ENCODE data around the gene ZNF415. TPM values are rescaled to one million over a fixed set of nuclear protein-coding genes. Genes with fewer than 3 reads are reported as not detected.

The ZNF415 gene
- total and polyA plus RNA-seq, 9 of the 15 experiments (the other 6 are each of a cell fraction or from before 2014, with no cell fraction given): 0.06 to 0.82 (median 0.14) TPM; not detected in 2

- in situ Hi-C loops (cut with MboI): no loop called here
- Histone ChIP-seq H3K27me3 (ENCODE audit: control insufficient read depth in 2 of 2, insufficient read depth in 2 of 2, low read length in 2 of 2) (peaks cover 0 to 10% of the 10 kb centered on the region in 2 experiments; a peak in 1 of 5 replicates), H4K20me1 (replicated peaks; ENCODE audit: control insufficient read depth, insufficient read depth, low read length) (0 out of 2 replicates have a peak, but pooled peaks cover 4% of the 10 kb centered on the region), H3K36me3 (ENCODE audit: control insufficient read depth, insufficient read depth, low read length) (peaks cover 4% of the 10 kb centered on the region; the same call in 2 of the 3 replicates), H2AFZ (ENCODE audit: low read depth, low read length) (peak within 1 kb of the TSS; percentile 98), H3K9ac (ENCODE audit: insufficient read depth in 1 of 2, low read depth in 2 of 2, low read length in 2 of 2) (peak within 1 kb of the TSS; percentile 87 to 95), H3K9me3 (replicated peaks; ENCODE audit: control insufficient read depth, insufficient read depth, low read depth, low read length) (no peaks in the 10 kb centered on the region), H3K9me1 (ENCODE audit: control insufficient read depth, insufficient read depth, low read length) (no peaks in the 10 kb centered on the region), H3K4me1 (replicated peaks in 1 of 2; ENCODE audit: control insufficient read depth in 2 of 2, insufficient read depth in 2 of 2, low read length in 2 of 2) (peaks cover 9 to 18% of the 10 kb centered on the region in 2 experiments; a peak in 4 of 5 replicates), H3K4me3 (peak within 1 kb of the TSS; percentile 75), H3K79me2 (ENCODE audit: control insufficient read depth, insufficient read depth, low read length) (peaks cover 45% of the 10 kb centered on the region), H3K4me2 (ENCODE audit: insufficient read depth, low read length) (peak within 1 kb of the TSS; percentile 91), H3K27ac (ENCODE audit: extremely low read depth, low read depth, low read length) (peak within 1 kb of the TSS; percentile 88)
- 7% methylated on average over 42 of the region's 67 CpGs for WGBS (ENCODE audit: insufficient coverage, low coverage, missing lambda C conversion rate)
- no TSS peak for BruUV-seq (replicated peaks)
- FAIRE-seq (peak; percentile 96), DNase-seq (ENCODE audit: extremely low read depth in 1 of 4, low spot score in 3 of 4) (peak; percentile 98 to 100 (median 100)), ATAC-seq (peak; percentile 98)
- CTCF ChIA-PET (ENCODE audit: low intra/inter-chr PET ratio): no interaction called here
- POLR2A ChIA-PET: no interaction called here
- intact Hi-C loops (cut with micrococcal nuclease): no loop called here
- TF ChIP-seq HNRNPLL (IDR thresholded peaks at IDR 0.05; ENCODE audit: low read depth, low read length, poor library complexity, severe bottlenecking): peak; percentile 16
- peak; percentile 87 for TF ChIP-seq SUPT5H (IDR thresholded peaks at IDR 0.05)
- TF ChIP-seq RNF219 (CRISPR knock-in tag; IDR thresholded peaks at IDR 0.05): no peak
- no peak for TF ChIP-seq RHOXF2B (CRISPR knock-in tag; conservative IDR thresholded peaks at IDR 0.05)
- TF ChIP-seq BACH1 (tag; IDR thresholded peaks at IDR 0.05): no peak
- TF ChIP-seq USF1 (CRISPR knock-in tag; IDR thresholded peaks at IDR 0.05): no peak
- TF ChIP-seq CEBPB (tag; IDR thresholded peaks at IDR 0.05): no peak
- peak; percentile 80 for TF ChIP-seq TBP (optimal IDR thresholded peaks at IDR 0.05; ENCODE audit: low read depth, low read length)
- TF ChIP-seq STAT5B (CRISPR knock-in tag; IDR thresholded peaks at IDR 0.05): no peak
- TF ChIP-seq KLF6 (CRISPR knock-in tag; IDR thresholded peaks at IDR 0.05; ENCODE audit: borderline replicate concordance): no peak; the same call in 1 of the 2 replicates
- no peak for TF ChIP-seq SAFB (IDR thresholded peaks at IDR 0.05; ENCODE audit: borderline replicate concordance, low read depth, low read length)
- TF ChIP-seq E2F8 (IDR thresholded peaks at IDR 0.05; ENCODE audit: low read depth, partially characterized antibody): peak; percentile 63
- no peak for TF ChIP-seq PURB (CRISPR knock-in tag; IDR thresholded peaks at IDR 0.05; ENCODE audit: low read depth)
- TF ChIP-seq EGR1 (conservative IDR thresholded peaks at IDR 0.05): peak; percentile 96
- peak; percentile 42; the same call in 1 of the 2 replicates for TF ChIP-seq ATF7 (IDR thresholded peaks at IDR 0.05)
- TF ChIP-seq NR2F6 (CRISPR knock-in tag; IDR thresholded peaks at IDR 0.05): no peak
Measured at GRCh38 chr19:53103234-53104203, 29.2 kb downstream of the ZNF415 start, which contains the start of gene ZNF160. ZNF160 (minus strand) TSS chr19:53103422; CDS start chr19:53086276, 17,146 bp downstream.

All from K562 (cell line).